Measurements from ENCODE around the gene ADAMTS6. TPM values are rescaled to one million over a fixed set of nuclear protein-coding genes. Genes with fewer than 3 reads are reported as not detected.

Gene ADAMTS6
- total and polyA plus RNA-seq, 2 of the 13 experiments (the other 11 are each of a cell fraction or from before 2014, with no cell fraction given) = 3.1 to 8.2 TPM

DNA sequence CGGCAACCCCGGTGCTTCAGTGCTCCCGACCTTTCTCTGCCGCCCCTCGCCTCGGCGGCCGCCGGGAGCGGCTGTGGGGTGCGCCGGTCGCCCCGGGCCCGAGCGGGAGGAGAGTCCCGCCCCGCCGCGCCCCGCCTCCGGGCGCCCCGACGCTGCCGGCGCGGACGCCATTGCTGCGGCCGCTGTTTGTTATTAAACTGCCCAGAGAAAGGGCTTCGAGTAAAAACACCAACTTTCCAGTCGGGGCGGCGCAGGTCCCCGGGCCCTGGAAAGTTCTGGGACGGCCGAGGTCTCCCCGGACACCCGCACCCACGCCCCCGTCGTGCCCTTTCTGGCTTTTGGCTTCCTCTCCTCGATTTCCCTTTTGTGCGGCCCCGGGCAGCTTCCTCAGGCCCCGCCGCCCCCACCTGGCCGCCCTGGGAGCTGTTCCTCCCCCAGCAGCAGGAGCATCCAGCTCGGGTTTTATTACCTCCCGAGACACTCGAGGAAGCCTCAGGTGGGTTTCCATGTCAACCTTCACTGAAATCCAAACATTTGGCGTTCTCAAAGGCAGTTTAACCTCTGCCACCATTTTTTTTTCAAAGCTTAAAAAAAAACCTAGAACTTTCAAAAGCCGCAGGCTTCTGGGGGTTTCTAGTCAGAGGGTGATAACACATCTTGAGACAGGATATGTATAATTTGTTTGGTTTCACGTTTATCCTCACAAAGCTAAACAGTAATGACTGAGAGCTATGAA is 378.6 kb downstream of the ADAMTS6 start (continued):
- TF ChIP-seq, protein P1, sequence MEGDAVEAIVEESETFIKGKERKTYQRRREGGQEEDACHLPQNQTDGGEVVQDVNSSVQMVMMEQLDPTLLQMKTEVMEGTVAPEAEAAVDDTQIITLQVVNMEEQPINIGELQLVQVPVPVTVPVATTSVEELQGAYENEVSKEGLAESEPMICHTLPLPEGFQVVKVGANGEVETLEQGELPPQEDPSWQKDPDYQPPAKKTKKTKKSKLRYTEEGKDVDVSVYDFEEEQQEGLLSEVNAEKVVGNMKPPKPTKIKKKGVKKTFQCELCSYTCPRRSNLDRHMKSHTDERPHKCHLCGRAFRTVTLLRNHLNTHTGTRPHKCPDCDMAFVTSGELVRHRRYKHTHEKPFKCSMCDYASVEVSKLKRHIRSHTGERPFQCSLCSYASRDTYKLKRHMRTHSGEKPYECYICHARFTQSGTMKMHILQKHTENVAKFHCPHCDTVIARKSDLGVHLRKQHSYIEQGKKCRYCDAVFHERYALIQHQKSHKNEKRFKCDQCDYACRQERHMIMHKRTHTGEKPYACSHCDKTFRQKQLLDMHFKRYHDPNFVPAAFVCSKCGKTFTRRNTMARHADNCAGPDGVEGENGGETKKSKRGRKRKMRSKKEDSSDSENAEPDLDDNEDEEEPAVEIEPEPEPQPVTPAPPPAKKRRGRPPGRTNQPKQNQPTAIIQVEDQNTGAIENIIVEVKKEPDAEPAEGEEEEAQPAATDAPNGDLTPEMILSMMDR (CRISPR knock-in tag; IDR thresholded peaks at IDR 0.05) = peak; percentile 51
- TF ChIP-seq SMAD9 (CRISPR knock-in tag; IDR thresholded peaks at IDR 0.05) (no peak), SCMH1 (CRISPR knock-in tag; IDR thresholded peaks at IDR 0.05; ENCODE audit: borderline replicate concordance) (no peak), POLR2AphosphoS2 (IDR thresholded peaks at IDR 0.05; ENCODE audit: low read depth, low read length) (no peak), ZNF7 (CRISPR knock-in tag; IDR thresholded peaks at IDR 0.05) (no peak), ZFY (CRISPR knock-in tag; IDR thresholded peaks at IDR 0.05) (peak; percentile 62), CEBPB (IDR thresholded peaks at IDR 0.05; ENCODE audit: borderline replicate concordance, low read depth, low read length) (no peak), ZNF333 (CRISPR knock-in tag; IDR thresholded peaks at IDR 0.05; ENCODE audit: borderline replicate concordance) (no peak), ZNF335 (CRISPR knock-in tag; IDR thresholded peaks at IDR 0.05) (no peak), RBM22 (optimal IDR thresholded peaks at IDR 0.05; ENCODE audit: low read length) (no peak), POLR2G (IDR thresholded peaks at IDR 0.05; ENCODE audit: low read depth, low read length) (peak; percentile 39; the same call in 1 of the 2 replicates), SPEN (CRISPR knock-in tag; IDR thresholded peaks at IDR 0.05; ENCODE audit: low read depth) (no peak), MAFG (CRISPR knock-in tag; IDR thresholded peaks at IDR 0.05) (no peak), AGO2 (optimal IDR thresholded peaks at IDR 0.05; ENCODE audit: low read depth, low read length) (no peak), ZBTB42 (CRISPR knock-in tag; IDR thresholded peaks at IDR 0.05) (no peak)
- TF ChIP-seq, protein P2, sequence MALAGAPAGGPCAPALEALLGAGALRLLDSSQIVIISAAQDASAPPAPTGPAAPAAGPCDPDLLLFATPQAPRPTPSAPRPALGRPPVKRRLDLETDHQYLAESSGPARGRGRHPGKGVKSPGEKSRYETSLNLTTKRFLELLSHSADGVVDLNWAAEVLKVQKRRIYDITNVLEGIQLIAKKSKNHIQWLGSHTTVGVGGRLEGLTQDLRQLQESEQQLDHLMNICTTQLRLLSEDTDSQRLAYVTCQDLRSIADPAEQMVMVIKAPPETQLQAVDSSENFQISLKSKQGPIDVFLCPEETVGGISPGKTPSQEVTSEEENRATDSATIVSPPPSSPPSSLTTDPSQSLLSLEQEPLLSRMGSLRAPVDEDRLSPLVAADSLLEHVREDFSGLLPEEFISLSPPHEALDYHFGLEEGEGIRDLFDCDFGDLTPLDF (CRISPR knock-in tag; IDR thresholded peaks at IDR 0.05) = no peak
- TF ChIP-seq, protein P3, sequence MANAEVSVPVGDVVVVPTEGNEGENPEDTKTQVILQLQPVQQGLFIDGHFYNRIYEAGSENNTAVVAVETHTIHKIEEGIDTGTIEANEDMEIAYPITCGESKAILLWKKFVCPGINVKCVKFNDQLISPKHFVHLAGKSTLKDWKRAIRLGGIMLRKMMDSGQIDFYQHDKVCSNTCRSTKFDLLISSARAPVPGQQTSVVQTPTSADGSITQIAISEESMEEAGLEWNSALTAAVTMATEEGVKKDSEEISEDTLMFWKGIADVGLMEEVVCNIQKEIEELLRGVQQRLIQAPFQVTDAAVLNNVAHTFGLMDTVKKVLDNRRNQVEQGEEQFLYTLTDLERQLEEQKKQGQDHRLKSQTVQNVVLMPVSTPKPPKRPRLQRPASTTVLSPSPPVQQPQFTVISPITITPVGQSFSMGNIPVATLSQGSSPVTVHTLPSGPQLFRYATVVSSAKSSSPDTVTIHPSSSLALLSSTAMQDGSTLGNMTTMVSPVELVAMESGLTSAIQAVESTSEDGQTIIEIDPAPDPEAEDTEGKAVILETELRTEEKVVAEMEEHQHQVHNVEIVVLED (CRISPR knock-in tag; IDR thresholded peaks at IDR 0.05; ENCODE audit: borderline replicate concordance) = no peak
- TF ChIP-seq, protein P4, sequence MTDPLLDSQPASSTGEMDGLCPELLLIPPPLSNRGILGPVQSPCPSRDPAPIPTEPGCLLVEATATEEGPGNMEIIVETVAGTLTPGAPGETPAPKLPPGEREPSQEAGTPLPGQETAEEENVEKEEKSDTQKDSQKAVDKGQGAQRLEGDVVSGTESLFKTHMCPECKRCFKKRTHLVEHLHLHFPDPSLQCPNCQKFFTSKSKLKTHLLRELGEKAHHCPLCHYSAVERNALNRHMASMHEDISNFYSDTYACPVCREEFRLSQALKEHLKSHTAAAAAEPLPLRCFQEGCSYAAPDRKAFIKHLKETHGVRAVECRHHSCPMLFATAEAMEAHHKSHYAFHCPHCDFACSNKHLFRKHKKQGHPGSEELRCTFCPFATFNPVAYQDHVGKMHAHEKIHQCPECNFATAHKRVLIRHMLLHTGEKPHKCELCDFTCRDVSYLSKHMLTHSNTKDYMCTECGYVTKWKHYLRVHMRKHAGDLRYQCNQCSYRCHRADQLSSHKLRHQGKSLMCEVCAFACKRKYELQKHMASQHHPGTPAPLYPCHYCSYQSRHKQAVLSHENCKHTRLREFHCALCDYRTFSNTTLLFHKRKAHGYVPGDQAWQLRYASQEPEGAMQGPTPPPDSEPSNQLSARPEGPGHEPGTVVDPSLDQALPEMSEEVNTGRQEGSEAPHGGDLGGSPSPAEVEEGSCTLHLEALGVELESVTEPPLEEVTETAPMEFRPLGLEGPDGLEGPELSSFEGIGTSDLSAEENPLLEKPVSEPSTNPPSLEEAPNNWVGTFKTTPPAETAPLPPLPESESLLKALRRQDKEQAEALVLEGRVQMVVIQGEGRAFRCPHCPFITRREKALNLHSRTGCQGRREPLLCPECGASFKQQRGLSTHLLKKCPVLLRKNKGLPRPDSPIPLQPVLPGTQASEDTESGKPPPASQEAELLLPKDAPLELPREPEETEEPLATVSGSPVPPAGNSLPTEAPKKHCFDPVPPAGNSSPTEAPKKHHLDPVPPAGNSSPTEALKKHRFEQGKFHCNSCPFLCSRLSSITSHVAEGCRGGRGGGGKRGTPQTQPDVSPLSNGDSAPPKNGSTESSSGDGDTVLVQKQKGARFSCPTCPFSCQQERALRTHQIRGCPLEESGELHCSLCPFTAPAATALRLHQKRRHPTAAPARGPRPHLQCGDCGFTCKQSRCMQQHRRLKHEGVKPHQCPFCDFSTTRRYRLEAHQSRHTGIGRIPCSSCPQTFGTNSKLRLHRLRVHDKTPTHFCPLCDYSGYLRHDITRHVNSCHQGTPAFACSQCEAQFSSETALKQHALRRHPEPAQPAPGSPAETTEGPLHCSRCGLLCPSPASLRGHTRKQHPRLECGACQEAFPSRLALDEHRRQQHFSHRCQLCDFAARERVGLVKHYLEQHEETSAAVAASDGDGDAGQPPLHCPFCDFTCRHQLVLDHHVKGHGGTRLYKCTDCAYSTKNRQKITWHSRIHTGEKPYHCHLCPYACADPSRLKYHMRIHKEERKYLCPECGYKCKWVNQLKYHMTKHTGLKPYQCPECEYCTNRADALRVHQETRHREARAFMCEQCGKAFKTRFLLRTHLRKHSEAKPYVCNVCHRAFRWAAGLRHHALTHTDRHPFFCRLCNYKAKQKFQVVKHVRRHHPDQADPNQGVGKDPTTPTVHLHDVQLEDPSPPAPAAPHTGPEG (CRISPR knock-in tag; IDR thresholded peaks at IDR 0.05) = no peak
